Neural cell (in vitro differentiated cells): ENCODE data around the gene TMEM132E. TPM values are rescaled to one million over a fixed set of nuclear protein-coding genes. Genes with fewer than 3 reads are reported as not detected.

Experiments
- H2AFZ ChIP-seq: fragments of 200-600, 300-800 bp; sonication (generic), shearing (Covaris generic); 2 replicates; pipeline ENCODE4 v1.6.0; 2014; ENCODE audit warnings: low read depth, mild to moderate bottlenecking, antibody characterized with exemption, low read length, moderate library complexity
- H3F3A ChIP-seq: fragments of 200-600 bp; shearing (Covaris generic); 2 replicates; pipeline ENCODE4 v1.6.1; 2016; ENCODE audit warnings: mild to moderate bottlenecking, moderate library complexity, mixed read lengths, antibody characterized with exemption, low read length; ENCODE audit not compliant: insufficient read depth, poor library complexity, severe bottlenecking
- H3K27ac ChIP-seq: fragments of 200-600, 300-800 bp; sonication (generic), shearing (Covaris generic); 2 replicates; pipeline ENCODE4 v1.5.1; 2014; ENCODE audit warnings: mild to moderate bottlenecking, low read length, moderate library complexity
- H3K27me3 ChIP-seq: fragments of 300-800, 200-600 bp; sonication (generic), shearing (Covaris generic); 2 replicates; pipeline ENCODE4 v1.6.0; 2014; ENCODE audit warnings: mild to moderate bottlenecking, low read depth, low read length, moderate library complexity; ENCODE audit not compliant: insufficient read depth
- H3K36me3 ChIP-seq: fragments of 300-800, 200-600 bp; sonication (generic), shearing (Covaris generic); 2 replicates; pipeline ENCODE4 v1.5.1; 2014; ENCODE audit warnings: mild to moderate bottlenecking, antibody characterized with exemption, low read length, moderate library complexity; ENCODE audit not compliant: insufficient read depth
- H3K4me2 ChIP-seq: fragments of 300-800, 200-600 bp; sonication (generic), shearing (Covaris generic); 2 replicates; pipeline ENCODE4 v1.6.0; 2014; ENCODE audit warnings: mild to moderate bottlenecking, low read length
- H3K4me3 ChIP-seq: fragments of 300-800, 200-600 bp; sonication (generic), shearing (Covaris generic); 2 replicates; pipeline ENCODE4 v1.5.1; 2014; ENCODE audit warnings: mild to moderate bottlenecking, low read length, moderate library complexity
- H3K79me2 ChIP-seq: fragments of 200-600 bp; shearing (Covaris generic); replicated peaks from 2 replicates; pipeline ENCODE4 v1.6.0; 2014; ENCODE audit warnings: mild to moderate bottlenecking, low read length, moderate library complexity; ENCODE audit not compliant: insufficient read depth
- H3K9ac ChIP-seq: fragments of 300-800, 200-600 bp; sonication (generic), shearing (Covaris generic); 2 replicates; pipeline ENCODE4 v1.6.1; 2016; ENCODE audit warnings: mild to moderate bottlenecking, low read length, mixed read lengths
- H3K9me2 ChIP-seq: fragments of 200-600 bp; shearing (Covaris generic); 2 replicates; pipeline ENCODE4 v1.6.1; 2016; ENCODE audit warnings: mild to moderate bottlenecking, low read length, mixed read lengths; ENCODE audit not compliant: insufficient read depth
- H3K9me3 ChIP-seq: fragments of 200-600, 300-800 bp; sonication (generic), shearing (Covaris generic); 2 replicates; pipeline ENCODE4 v1.6.1; 2016; ENCODE audit warnings: mild to moderate bottlenecking, mixed run types, low read length, moderate library complexity, mixed read lengths
- H4K20me1 ChIP-seq: fragments of 200-600 bp; shearing (Covaris generic); 2 replicates; pipeline ENCODE4 v1.6.1; 2016; ENCODE audit warnings: mild to moderate bottlenecking, mixed run types; ENCODE audit not compliant: insufficient read depth
- CTCF ChIP-seq: fragments of 450-650 bp; IDR thresholded peaks from 2 replicates; pipeline ENCODE4 v1.5.1; 2014; ENCODE audit warnings: antibody characterized with exemption, mild to moderate bottlenecking, moderate library complexity; ENCODE audit not compliant: poor library complexity, severe bottlenecking
- EP300 ChIP-seq: fragments of 450-650 bp; conservative IDR thresholded peaks from 2 replicates; pipeline ENCODE4 v1.6.1; 2014; ENCODE audit warnings: antibody characterized with exemption, mild to moderate bottlenecking, moderate library complexity; ENCODE audit not compliant: poor library complexity, severe bottlenecking
- EZH2 ChIP-seq: fragments of 200-600, 300-800 bp; shearing (Covaris generic), sonication (generic); IDR thresholded peaks from 2 replicates; pipeline ENCODE4 v1.6.1; 2014; ENCODE audit warnings: antibody characterized with exemption, low read length, borderline replicate concordance, mild to moderate bottlenecking; ENCODE audit not compliant: insufficient read depth, poor library complexity, severe bottlenecking
- MXI1 ChIP-seq: fragments of 450-650 bp; conservative IDR thresholded peaks from 2 replicates; pipeline ENCODE4 v1.6.1; 2014; ENCODE audit warnings: antibody characterized with exemption, mild to moderate bottlenecking; ENCODE audit not compliant: poor library complexity, severe bottlenecking
- POLR2AphosphoS5 ChIP-seq: IDR thresholded peaks from 2 replicates; pipeline ENCODE4 v1.6.1; 2012
- RAD21 ChIP-seq: fragments of 450-650 bp; conservative IDR thresholded peaks from 2 replicates; pipeline ENCODE4 v1.6.1; 2014; ENCODE audit warnings: antibody characterized with exemption, mild to moderate bottlenecking, moderate library complexity
- REST ChIP-seq: IDR thresholded peaks from 2 replicates; pipeline ENCODE4 v1.6.1; 2012; ENCODE audit warnings: borderline replicate concordance
- SMC3 ChIP-seq: fragments of 450-650 bp; conservative IDR thresholded peaks from 2 replicates; pipeline ENCODE4 v1.6.1; 2014; ENCODE audit warnings: antibody characterized with exemption, mild to moderate bottlenecking, moderate library complexity; ENCODE audit not compliant: poor library complexity
- TAF1 ChIP-seq: IDR thresholded peaks from 2 replicates; pipeline ENCODE4 v1.6.1; 2012; ENCODE audit warnings: low read depth
- polyA plus RNA-seq: library from polyadenylated mRNA; depleted of rRNA; stranded (reverse); fragments of >200 nt; gene quantifications from 2 replicates; pipeline ENCODE4 v1.2.3, GENCODE V29; 2014

Gene TMEM132E
- polyA plus RNA-seq, 1 donor from 2014 or later = 1.8 TPM

- Histone ChIP-seq H3K9ac (no peak overlapping the region), H3K4me3 (no peak overlapping the region), H2AFZ (no peak overlapping the region), H3K27me3 (no peaks in the 10 kb centered on the region), H3F3A (no peaks in the 10 kb centered on the region), H3K27ac (no peak overlapping the region), H3K9me3 (no peaks in the 10 kb centered on the region), H3K9me2 (no peaks in the 10 kb centered on the region), H3K79me2 (no peaks in the 10 kb centered on the region), H3K36me3 (no peaks in the 10 kb centered on the region), H3K4me2 (no peak overlapping the region), H4K20me1 (no peaks in the 10 kb centered on the region)
- no peak for TF ChIP-seq EZH2
- no peak for TF ChIP-seq EP300
- TF ChIP-seq MXI1 = no peak
- TF ChIP-seq POLR2AphosphoS5 = no peak
- TF ChIP-seq REST = no peak
- no peak for TF ChIP-seq SMC3
- TF ChIP-seq RAD21 = no peak
- no peak for TF ChIP-seq CTCF
- no peak for TF ChIP-seq TAF1
These were observed 35.3 kb downstream of the TMEM132E start for GRCh38 chr17:34614698-34615097.

- no peaks in the 10 kb centered on the region for H3K9me2 ChIP-seq
- H3K4me2 ChIP-seq = no peak overlapping the region
These were observed 35.9 kb downstream of the TMEM132E start for GRCh38 chr17:34615326-34615725.

GRCh38 chr17:34616148-34616547, 36.8 kb downstream of the TMEM132E start:
- H3K4me2 ChIP-seq = peak overlapping the region; percentile 3
- no peak overlapping the region for H2AFZ ChIP-seq

More at GRCh38 chr17:34615326-34615725, 35.9 kb downstream of the TMEM132E start:
- Histone ChIP-seq H2AFZ (no peak overlapping the region), H4K20me1 (no peaks in the 10 kb centered on the region), H3K9me3 (no peaks in the 10 kb centered on the region), H3K27me3 (no peaks in the 10 kb centered on the region), H3F3A (no peaks in the 10 kb centered on the region), H3K4me3 (no peak overlapping the region), H3K9ac (no peak overlapping the region), H3K79me2 (no peaks in the 10 kb centered on the region), H3K27ac (no peak overlapping the region), H3K36me3 (no peaks in the 10 kb centered on the region)
- TF ChIP-seq TAF1 = no peak

More at GRCh38 chr17:34616148-34616547, 36.8 kb downstream of the TMEM132E start:
- no peaks in the 10 kb centered on the region for H3F3A ChIP-seq
- H3K27ac ChIP-seq = no peak overlapping the region
- H3K79me2 ChIP-seq = no peaks in the 10 kb centered on the region
- H3K9me2 ChIP-seq = no peaks in the 10 kb centered on the region
- H3K27me3 ChIP-seq = no peaks in the 10 kb centered on the region
- TF ChIP-seq CTCF (no peak), REST (no peak), POLR2AphosphoS5 (no peak), TAF1 (no peak), RAD21 (no peak), EP300 (no peak), EZH2 (no peak), SMC3 (no peak), MXI1 (no peak)
- H3K36me3 ChIP-seq = no peaks in the 10 kb centered on the region
- H3K9ac ChIP-seq = no peak overlapping the region
- H3K9me3 ChIP-seq = no peaks in the 10 kb centered on the region
- no peaks in the 10 kb centered on the region for H4K20me1 ChIP-seq
- H3K4me3 ChIP-seq = peak overlapping the region; percentile 13
